Kidney epithelial cell (primary cell): ENCODE results near the gene KLF7. TPM values are rescaled to one million over a fixed set of nuclear protein-coding genes. Genes with fewer than 3 reads are reported as not detected.

Experiments used
- DNase-seq: peaks from one replicate; pipeline ENCODE4 v3.0.0-alpha.2; 2010; ENCODE audit warnings: low read depth
- H3K27me3 ChIP-seq: 2 replicates; pipeline ENCODE4 v1.6.0; 2011; ENCODE audit warnings: low read length; ENCODE audit not compliant: control insufficient read depth, insufficient read depth
- H3K36me3 ChIP-seq: 2 replicates; pipeline ENCODE4 v1.5.1; 2011; ENCODE audit warnings: low read length; ENCODE audit not compliant: control insufficient read depth, insufficient read depth
- H3K4me3 ChIP-seq: 2 replicates; pipeline ENCODE4 v1.5.1; 2011; ENCODE audit warnings: low read depth, mild to moderate bottlenecking, control low read depth, low read length
- total RNA-seq: library from RNA; depleted of rRNA; stranded (reverse); fragments of >200 nt; gene quantifications from 2 replicates; pipeline ENCODE4 v1.2.3, GENCODE V29; 2015
- TF ChIP-seq, protein P1 (sequence below): IDR thresholded peaks from 2 replicates; pipeline ENCODE4 v1.5.1; 2011; ENCODE audit warnings: mild to moderate bottlenecking, moderate library complexity, low read length, control low read depth, inconsistent platforms; ENCODE audit not compliant: insufficient read depth, poor library complexity, severe bottlenecking

KLF7 gene
- 58.2 and 58.7 TPM in 2 replicates for total RNA-seq

DNA sequence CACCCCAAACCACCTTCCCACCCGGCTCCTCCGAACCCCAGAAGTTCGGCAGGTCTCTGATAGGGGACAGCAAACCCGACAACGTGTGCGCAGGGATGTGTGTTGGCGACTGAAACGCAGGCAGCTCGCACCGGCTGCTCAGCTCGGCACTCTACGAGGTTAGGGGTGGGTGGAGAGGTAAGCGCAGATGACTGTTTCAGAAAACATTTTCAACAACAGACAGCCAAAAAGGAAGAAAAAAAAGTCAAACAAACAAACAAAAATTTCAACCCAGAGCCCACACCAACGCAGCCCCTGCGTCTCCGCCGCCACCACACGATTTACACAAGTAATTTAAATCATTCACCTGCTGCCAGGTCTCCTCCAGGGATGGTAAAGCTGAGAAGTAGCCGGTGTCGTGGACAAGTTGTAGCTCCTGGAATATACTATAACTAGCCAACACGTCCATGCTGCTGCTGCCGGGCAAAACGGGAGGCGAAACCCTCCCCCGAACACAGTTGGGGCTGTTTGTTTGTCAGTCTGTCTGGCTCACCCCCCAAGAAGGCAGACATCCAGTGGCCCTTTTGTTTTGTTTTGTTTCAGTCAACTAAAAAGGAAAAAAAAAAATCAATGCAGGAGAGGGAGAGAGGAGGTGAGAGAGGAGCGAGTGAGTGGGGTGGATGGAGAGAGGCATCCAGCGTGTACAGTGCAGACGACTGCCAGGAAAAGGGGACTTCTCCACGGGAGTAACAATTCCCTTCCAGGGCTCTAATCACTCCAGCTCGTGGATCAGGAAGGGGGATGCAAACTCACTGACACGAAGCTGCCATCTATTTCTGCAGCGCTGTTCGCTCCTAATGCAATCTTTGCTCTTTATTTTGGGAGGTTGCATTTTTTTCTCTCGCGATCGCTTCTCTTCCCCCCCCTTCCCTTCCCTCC is at the start of gene KLF7:
TSS of gene KLF7 (minus strand) at position 828 of the 918 bp plus-strand sequence. CDS start at position 448, 380 bp downstream.
- TF ChIP-seq, protein P1, sequence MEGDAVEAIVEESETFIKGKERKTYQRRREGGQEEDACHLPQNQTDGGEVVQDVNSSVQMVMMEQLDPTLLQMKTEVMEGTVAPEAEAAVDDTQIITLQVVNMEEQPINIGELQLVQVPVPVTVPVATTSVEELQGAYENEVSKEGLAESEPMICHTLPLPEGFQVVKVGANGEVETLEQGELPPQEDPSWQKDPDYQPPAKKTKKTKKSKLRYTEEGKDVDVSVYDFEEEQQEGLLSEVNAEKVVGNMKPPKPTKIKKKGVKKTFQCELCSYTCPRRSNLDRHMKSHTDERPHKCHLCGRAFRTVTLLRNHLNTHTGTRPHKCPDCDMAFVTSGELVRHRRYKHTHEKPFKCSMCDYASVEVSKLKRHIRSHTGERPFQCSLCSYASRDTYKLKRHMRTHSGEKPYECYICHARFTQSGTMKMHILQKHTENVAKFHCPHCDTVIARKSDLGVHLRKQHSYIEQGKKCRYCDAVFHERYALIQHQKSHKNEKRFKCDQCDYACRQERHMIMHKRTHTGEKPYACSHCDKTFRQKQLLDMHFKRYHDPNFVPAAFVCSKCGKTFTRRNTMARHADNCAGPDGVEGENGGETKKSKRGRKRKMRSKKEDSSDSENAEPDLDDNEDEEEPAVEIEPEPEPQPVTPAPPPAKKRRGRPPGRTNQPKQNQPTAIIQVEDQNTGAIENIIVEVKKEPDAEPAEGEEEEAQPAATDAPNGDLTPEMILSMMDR, result no peak
- no peaks in the 10 kb centered on the region for H3K36me3 ChIP-seq
- DNase-seq, result no peak
- peak within 1 kb of the TSS; percentile 78 for H3K4me3 ChIP-seq
- no peaks in the 10 kb centered on the region for H3K27me3 ChIP-seq

- Histone ChIP-seq H3K4me3 (no peak overlapping the region), H3K27me3 (no peaks in the 10 kb centered on the region), H3K36me3 (no peaks in the 10 kb centered on the region)
- DNase-seq, result no peak
- TF ChIP-seq, protein P1, result no peak
Measured at GRCh38 chr2:207215308-207215707, 49.6 kb upstream of the KLF7 start.

- no peak for DNase-seq
- Histone ChIP-seq H3K36me3 (no peaks in the 10 kb centered on the region), H3K27me3 (no peaks in the 10 kb centered on the region), H3K4me3 (no peak overlapping the region)
- TF ChIP-seq, protein P1, result no peak
Measured at GRCh38 chr2:207214446-207214845, 48.7 kb upstream of the KLF7 start.

- no peak for DNase-seq
- no peak overlapping the region for H3K4me3 ChIP-seq
- no peaks in the 10 kb centered on the region for H3K36me3 ChIP-seq
- H3K27me3 ChIP-seq, result no peaks in the 10 kb centered on the region
- TF ChIP-seq, protein P1, result no peak
Measured at GRCh38 chr2:207206011-207206410, 40.3 kb upstream of the KLF7 start.

GRCh38 chr2:207205173-207205957 is 39.6 kb upstream of the KLF7 start:
- H3K27me3 ChIP-seq, result no peaks in the 10 kb centered on the region
- DNase-seq, result no peak
- no peak overlapping the region for H3K4me3 ChIP-seq
- TF ChIP-seq, protein P1, result no peak
- no peaks in the 10 kb centered on the region for H3K36me3 ChIP-seq
